Heart left ventricle (tissue), 16 donors: ENCODE measurements around the gene PRKG1. TPM values are rescaled to one million over a fixed set of nuclear protein-coding genes. Genes with fewer than 3 reads are reported as not detected.

Experiments used
- ATAC-seq, 4 donors: fragments of 200-7000 bp; cut with Tn5 transposase; one replicate each; pipeline ENCODE4 v1.9.1; 2020 to 2022; ENCODE audit warnings: moderate library complexity in 4 of 4, mild to moderate bottlenecking in 3 of 4, moderate number of reproducible peaks in 1 of 4
- DNase-seq, 5 donors: peaks; one replicate each; pipeline ENCODE4 v3.0.0-alpha.2; 2020
- H3K27ac ChIP-seq, 12 donors: fragments of 200-600 bp; sonication (generic) in 4 of 12; one replicate each; pipeline versions ENCODE4 v1.5.0 to v1.8.0; 2016 to 2022; ENCODE audit warnings: mild to moderate bottlenecking in 2 of 12
- H3K27me3 ChIP-seq, 9 donors: fragments of 200-600 bp; sonication (generic) in 2 of 9; one replicate each; pipeline versions ENCODE4 v1.5.1 to v1.8.0; 2016 to 2022; ENCODE audit warnings: mild to moderate bottlenecking in 3 of 9
- H3K36me3 ChIP-seq, 9 donors: fragments of 200-600 bp; sonication (generic) in 2 of 9; one replicate each; pipeline versions ENCODE4 v1.5.0 to v1.8.0; 2018 to 2022; ENCODE audit warnings: mild to moderate bottlenecking in 2 of 9
- H3K4me1 ChIP-seq, 12 donors: fragments of 200-600 bp; sonication (generic) in 4 of 12; one replicate each; pipeline versions ENCODE4 v1.5.0 to v1.8.0; 2016 to 2022; ENCODE audit warnings: mild to moderate bottlenecking in 3 of 12
- H3K4me3 ChIP-seq, 12 donors: fragments of 200-600 bp; sonication (generic) in 4 of 12; one replicate each; pipeline versions ENCODE4 v1.5.0 to v1.8.0; 2017 to 2022; ENCODE audit warnings: mild to moderate bottlenecking in 9 of 12, moderate library complexity in 4 of 12
- H3K9me3 ChIP-seq, 12 donors: fragments of 200-600 bp; sonication (generic) in 4 of 12; one replicate each; pipeline versions ENCODE4 v1.5.0 to v1.8.0; 2016 to 2022; ENCODE audit warnings: mild to moderate bottlenecking in 1 of 12
- CTCF ChIP-seq, 12 donors: fragments of 200-600 bp; sonication (generic) in 4 of 12; IDR thresholded peaks; one replicate each; pipeline versions ENCODE4 v1.5.0 to v1.8.0; 2018 to 2022; ENCODE audit warnings: antibody characterized with exemption in 12 of 12, mild to moderate bottlenecking in 5 of 12
- POLR2A ChIP-seq, 2 donors: fragments of 450-650 bp; IDR thresholded peaks; one replicate each; pipeline ENCODE4 v1.6.1; 2017; ENCODE audit warnings: antibody characterized with exemption in 2 of 2, mild to moderate bottlenecking in 2 of 2, moderate library complexity in 2 of 2
- WGBS, 4 donors: extraction: QIAGEN DNeasy Blood & Tissue Kit in 2 of 4; methylation state at CpG; one replicate each; pipeline versions ENCODE4 v1.1.5 to v1.1.7; 2013 to 2018; 5-methylcytosine and 5-hydroxymethylcytosine counted together
- intact Hi-C, 10 donors: fragments of 100-400 bp; cut with DNase I; formaldehyde crosslinking; loops; one replicate each; pipeline versions ENCODE4 v1.11.1 to v1.14.2; 2022
- polyA plus RNA-seq, 2 donors: library from polyadenylated mRNA; stranded (reverse); fragments of 200-250 nt; gene quantifications; one replicate each; pipeline ENCODE4 v1.2.3, GENCODE V29; 2013
- total RNA-seq, 9 donors: library from RNA; depleted of rRNA in 2 of 9; stranded (reverse); fragments of >200 nt in 2 of 9; fragmentation: NEBNext Ultra II Directional in 3 of 9; extraction: Animal tissue kit (Norgen Biotek cat#: 25700) in 3 of 9; gene quantifications; one replicate each; pipeline versions ENCODE4 v1.1.0 to v1.2.4, GENCODE V29; 2016 to 2023
- donor health status: ischemic (EF 13 %, LVEDD 7.1; RV severe dilation, severe dysfunction).
- donor health status: healthy with polysubstance abuse.
- donor health status: DM: no; HTN: yes; CAD: no.
- donor health status: DM: no; HTN: no; CAD: no.
- donor health status: ischemic (EF 25% LVEDD 6.9; RV normal size, moderate dysfunction).
- donor health status: ischemic (EF 25% LVEDD 5.7; RV mildly dilated, moderate dysfunction).
- donor health status: healthy.
- donor health status: DM: yes; HTN: yes; CAD: no.
- donor health status: ischemic (EF 35%, LVEDD 5.7; RV mildly dilated, moderate dysfunction).
- donor health status: nonischemic (EF 11% LVEDD 7.7; RV severe dilation, severe dysfunction).
- donor health status: DM: yes; HTN: yes; CAD: no.
- donor health status: PGD.
- donor health status: ischemic (EF 29% LVEDD 5.4; RV normal size, mild dysfunction).
- donor health status: nonischemic (EF 23%, LVEDD 6.1; RV moderate dilation, normal function).

PRKG1 gene
- total and polyA plus RNA-seq, 11 donors: 5.5 to 37.3 (median 29.3) TPM

GRCh38 chr10:51430506-51430905 is 356.2 kb downstream of the PRKG1 start:
- intact Hi-C loops: no loop called here

GRCh38 chr10:51433949-51434475 is 359.7 kb downstream of the PRKG1 start:
- Histone ChIP-seq H3K27ac (no peak overlapping the region), H3K4me1 (peaks cover 0 to 4% (median 0%) of the 10 kb centered on the region in 12 donors), H3K36me3 (no peaks in the 10 kb centered on the region), H3K4me3 (no peak overlapping the region), H3K9me3 (no peaks in the 10 kb centered on the region), H3K27me3 (no peaks in the 10 kb centered on the region)
- 81 to 89% (median 86%) methylated on average over 4 of the region's 4 CpGs for WGBS, 4 donors
- DNase-seq (no peak), ATAC-seq (no peak)
- no peak for TF ChIP-seq POLR2A (IDR thresholded peaks at IDR 0.05)
- TF ChIP-seq CTCF (IDR thresholded peaks at IDR 0.05): no peak
- intact Hi-C loops: no loop called here

More at GRCh38 chr10:51430506-51430905, 356.2 kb downstream of the PRKG1 start:
- 14 to 29% (median 22%) methylated on average over 1 of the region's 1 CpG for WGBS, 4 donors
- no peak overlapping the region for H3K4me3 ChIP-seq
- H3K27me3 ChIP-seq: no peaks in the 10 kb centered on the region
- ATAC-seq (no peak), DNase-seq (no peak)
- H3K36me3 ChIP-seq: no peaks in the 10 kb centered on the region
- H3K9me3 ChIP-seq: no peaks in the 10 kb centered on the region
- no peak overlapping the region for H3K27ac ChIP-seq
- H3K4me1 ChIP-seq: peaks cover 0 to 4% (median 0%) of the 10 kb centered on the region in 12 donors
- TF ChIP-seq POLR2A (IDR thresholded peaks at IDR 0.05) (no peak), CTCF (IDR thresholded peaks at IDR 0.05) (no peak)

GRCh38 chr10:51436805-51437204 is 362.5 kb downstream of the PRKG1 start:
- 84 to 90% (median 89%) methylated on average over 4 of the region's 4 CpGs for WGBS, 4 donors

GRCh38 chr10:51439645-51440044 is 365.4 kb downstream of the PRKG1 start:
- Histone ChIP-seq H3K36me3 (no peaks in the 10 kb centered on the region), H3K27me3 (no peaks in the 10 kb centered on the region), H3K4me3 (no peak overlapping the region), H3K9me3 (no peaks in the 10 kb centered on the region), H3K27ac (no peak overlapping the region), H3K4me1 (peaks cover 0 to 7% (median 0%) of the 10 kb centered on the region in 12 donors)
- 67 to 76% (median 70%) methylated on average over 1 of the region's 1 CpG for WGBS, 4 donors
- intact Hi-C loops: no loop called here
- ATAC-seq (no peak), DNase-seq (no peak)
- TF ChIP-seq POLR2A (IDR thresholded peaks at IDR 0.05) (no peak), CTCF (IDR thresholded peaks at IDR 0.05) (no peak)

More at GRCh38 chr10:51436805-51437204, 362.5 kb downstream of the PRKG1 start:
- no peaks in the 10 kb centered on the region for H3K27me3 ChIP-seq
- no peaks in the 10 kb centered on the region for H3K36me3 ChIP-seq
- ATAC-seq (no peak), DNase-seq (no peak)
- no peaks in the 10 kb centered on the region for H3K9me3 ChIP-seq
- no peak overlapping the region for H3K4me3 ChIP-seq
- TF ChIP-seq POLR2A (IDR thresholded peaks at IDR 0.05) (no peak), CTCF (IDR thresholded peaks at IDR 0.05) (no peak)
- intact Hi-C loops: no loop called here
- no peak overlapping the region for H3K27ac ChIP-seq
- peaks cover 0 to 7% (median 0%) of the 10 kb centered on the region in 12 donors for H3K4me1 ChIP-seq
